SJCRH30 (cell line): ENCODE measurements around the gene GAGE13. TPM values are rescaled to one million over a fixed set of nuclear protein-coding genes. Genes with fewer than 3 reads are reported as not detected.

Experiments
- total RNA-seq: library from RNA; depleted of rRNA; stranded (reverse); fragments of >200 nt; shearing (Covaris generic); gene quantifications from 2 replicates; pipeline ENCODE4 v1.2.3, GENCODE V29; 2014; rRNA removed

GAGE13 gene
- total RNA-seq, 1 experiment from 2014 or later = not detected

Other genes starting within 250 kb of the GAGE13 start
- gene GPKOW, start 207.8 kb upstream of the GAGE13 start, total RNA-seq = 13.0 and 14.3 TPM in 2 replicates
- gene MAGIX, start 168.8 kb upstream of the GAGE13 start, total RNA-seq = 0.53 and 1.2 TPM in 2 replicates
- gene PLP2, start 159.7 kb upstream of the GAGE13 start, total RNA-seq = 50.3 and 56.6 TPM in 2 replicates
- 3.4 TPM in 2 replicates for gene PRICKLE3, start 145.2 kb upstream of the GAGE13 start, total RNA-seq
- 0.10 and 0.45 TPM in 2 replicates for gene SYP, start 131.4 kb upstream of the GAGE13 start, total RNA-seq
- gene CACNA1F, start 98.2 kb upstream of the GAGE13 start, total RNA-seq = not detected in 2 replicates
- gene CCDC22, start 96.1 kb upstream of the GAGE13 start, total RNA-seq = 6.6 and 6.7 TPM in 2 replicates
- gene FOXP3, start 66.9 kb upstream of the GAGE13 start, total RNA-seq = not detected in 2 replicates
- gene PPP1R3F, start 61.8 kb upstream of the GAGE13 start, total RNA-seq = 1.6 and 1.9 TPM in 2 replicates
- not detected in 2 replicates for gene GAGE10, start 27.9 kb upstream of the GAGE13 start, total RNA-seq
- not detected in 2 replicates for gene GAGE12J, start 9.5 kb upstream of the GAGE13 start, total RNA-seq
- not detected in 2 replicates for gene GAGE12C, start 200.6 kb downstream of the GAGE13 start, total RNA-seq
- not detected in 2 replicates for gene GAGE12D, start 210.2 kb downstream of the GAGE13 start, total RNA-seq
- gene GAGE12E, start 219.7 kb downstream of the GAGE13 start, total RNA-seq = not detected in 2 replicates
- not detected in 2 replicates for gene GAGE12F, start 229.3 kb downstream of the GAGE13 start, total RNA-seq
- gene GAGE12G, start 238.8 kb downstream of the GAGE13 start, total RNA-seq = not detected in 2 replicates
- gene GAGE12H, start 248.4 kb downstream of the GAGE13 start, total RNA-seq = not detected in 2 replicates